K562 (cell line): ENCODE data around the gene PSG1. TPM values are rescaled to one million over a fixed set of nuclear protein-coding genes. Genes with fewer than 3 reads are reported as not detected.
A peak's percentile ranks its signal among the peaks of the same experiment; 100 is the strongest.

Source experiments
- ATAC-seq: fragments of 200-7000 bp; cut with Tn5 transposase; 3 replicates; pipeline ENCODE4 v1.9.1; 2020; ENCODE audit warnings: moderate library complexity
- BruUV-seq: library from RNA; stranded (reverse); fragments of 400-500 nt; replicated peaks from 2 replicates; lab custom pipeline; 2021; lab: Mats Ljungman, UMichigan
- CTCF ChIA-PET: fragments of 300-600 bp; formaldehyde crosslinking; extraction: SDS; loops from one replicate; lab custom pipeline; 2021; ENCODE audit warnings: low intra/inter-chr PET ratio; lab: Yijun Ruan, JAX
- POLR2A ChIA-PET: fragments of 300-600, 350-650 bp; sonication (Branson Sonifier 250); formaldehyde crosslinking; extraction: SDS; loops from one replicate; lab custom pipeline; 2021; ENCODE audit warnings: antibody characterized with exemption, inconsistent platforms; lab: Yijun Ruan, JAX
- DNase-seq, 4 experiments: peaks; one replicate each; pipeline versions ENCODE4 v3.0.0 to v3.0.0-alpha.2; 2011 to 2018; ENCODE audit warnings: low spot score in 3 of 4, mixed read lengths in 3 of 4; ENCODE audit errors: extremely low read depth in 1 of 4
- FAIRE-seq: peaks from 2 replicates; lab custom pipeline; 2011; peaks lifted over from hg19 to GRCh38; lab: Jason Lieb, UNC
- H2AFZ ChIP-seq: 2 replicates; pipeline ENCODE4 v1.6.0; 2011; ENCODE audit warnings: low read depth, low read length, control low read depth, inconsistent platforms
- H3K27ac ChIP-seq: fragments of 200-600 bp; 3 replicates; pipeline ENCODE4 v1.8.0; 2011; ENCODE audit warnings: low read depth, mild to moderate bottlenecking, control low read depth, inconsistent platforms, low read length, moderate library complexity, mixed read lengths; ENCODE audit errors: extremely low read depth
- H3K27me3 ChIP-seq, 2 experiments: fragments of 300-600 bp in 1 of 2; 2 replicates in 1 of 2; 3 replicates in 1 of 2; pipeline versions ENCODE4 v1.6.0 to v1.8.0; 2011; ENCODE audit warnings: inconsistent platforms in 2 of 2, low read length in 2 of 2, mild to moderate bottlenecking in 1 of 2, mixed read lengths in 1 of 2, moderate library complexity in 1 of 2; ENCODE audit not compliant: control insufficient read depth in 2 of 2, insufficient read depth in 2 of 2
- H3K36me3 ChIP-seq: fragments of 300-600 bp; 3 replicates; pipeline ENCODE4 v1.8.0; 2011; ENCODE audit warnings: mild to moderate bottlenecking, low read length, inconsistent platforms; ENCODE audit not compliant: control insufficient read depth, insufficient read depth
- H3K4me1 ChIP-seq, 2 experiments: fragments of 200-600 bp in 1 of 2; replicated peaks in 1 of 2; 2 replicates in 1 of 2; 3 replicates in 1 of 2; pipeline versions ENCODE4 v1.5.1 to v1.8.0; 2011; ENCODE audit warnings: inconsistent platforms in 2 of 2, low read length in 2 of 2, mild to moderate bottlenecking in 1 of 2, mixed read lengths in 1 of 2, moderate library complexity in 1 of 2; ENCODE audit not compliant: control insufficient read depth in 2 of 2, insufficient read depth in 2 of 2
- H3K4me2 ChIP-seq: 2 replicates; pipeline ENCODE4 v1.6.1; 2011; ENCODE audit warnings: low read length, control low read depth, inconsistent platforms, mixed read lengths; ENCODE audit not compliant: insufficient read depth
- H3K4me3 ChIP-seq: fragments of 200-600 bp; sonication (generic), shearing (Covaris generic); 2 replicates; pipeline ENCODE4 v1.5.1; 2016; ENCODE audit warnings: control low read depth, inconsistent platforms
- H3K79me2 ChIP-seq: fragments of 200-600 bp; 3 replicates; pipeline ENCODE4 v1.8.0; 2011; ENCODE audit warnings: low read length, inconsistent platforms; ENCODE audit not compliant: control insufficient read depth, insufficient read depth
- H3K9ac ChIP-seq, 2 experiments: 2 replicates each; pipeline versions ENCODE4 v1.6.0 to v1.6.1; 2011; ENCODE audit warnings: low read depth in 2 of 2, low read length in 2 of 2, control low read depth in 1 of 2, inconsistent platforms in 1 of 2, mild to moderate bottlenecking in 1 of 2, mixed read lengths in 1 of 2; ENCODE audit not compliant: insufficient read depth in 1 of 2
- H3K9me1 ChIP-seq: one replicate; pipeline ENCODE4 v1.6.0; 2011; ENCODE audit warnings: inconsistent platforms, mild to moderate bottlenecking, low read length, moderate library complexity; ENCODE audit not compliant: control insufficient read depth, insufficient read depth
- H3K9me3 ChIP-seq: replicated peaks from 2 replicates; pipeline ENCODE4 v1.5.1; 2011; ENCODE audit warnings: low read depth, low read length, inconsistent platforms; ENCODE audit not compliant: control insufficient read depth, insufficient read depth
- H4K20me1 ChIP-seq: replicated peaks from 2 replicates; pipeline ENCODE4 v1.6.1; 2011; ENCODE audit warnings: low read length, inconsistent platforms, mixed read lengths; ENCODE audit not compliant: control insufficient read depth, insufficient read depth
- CTCF ChIP-seq, 3 experiments: IDR thresholded peaks in 2 of 3; conservative IDR thresholded peaks in 1 of 3; 2 replicates each; pipeline ENCODE4 v1.5.1; 2011 to 2012; ENCODE audit warnings: low read length in 3 of 3, mild to moderate bottlenecking in 3 of 3, control low read depth in 2 of 3, improper control_type of control experiment in 1 of 3, inconsistent platforms in 1 of 3, low read depth in 1 of 3, mixed read lengths in 1 of 3, moderate library complexity in 1 of 3; ENCODE audit not compliant: insufficient read depth in 2 of 3
- ESRRB ChIP-seq: fragments of 250-450 bp; sonication (Bioruptor Pico); IDR thresholded peaks from 2 replicates; pipeline ENCODE4 v1.5.0; 2020; ENCODE audit warnings: mild to moderate bottlenecking, moderate library complexity, borderline replicate concordance
- GTF2E2 ChIP-seq: fragments of 200-800 bp; sonication (Bioruptor generic); IDR thresholded peaks from 2 replicates; pipeline ENCODE4 v1.6.1; 2016; ENCODE audit warnings: missing genetic modification characterization, missing compliant biosample characterization
- SRSF9 ChIP-seq: fragments of 200-400 bp; formaldehyde crosslinking; IDR thresholded peaks from 2 replicates; pipeline ENCODE4 v1.6.1; 2017; ENCODE audit warnings: low read depth, low read length, borderline replicate concordance
- WGBS: fragments of 100-300 bp; shearing (Covaris generic); methylation state at CpG from one replicate; pipeline ENCODE4 v1.1.6; 2016; ENCODE audit warnings: low coverage, mixed read lengths; ENCODE audit not compliant: insufficient coverage; ENCODE audit errors: missing lambda C conversion rate; 5-methylcytosine and 5-hydroxymethylcytosine counted together
- in situ Hi-C: fragments of 300-500 bp; cut with MboI; formaldehyde crosslinking; loops from 4 replicates; pipeline ENCODE4 v1.15.0; 2018; ENCODE audit warnings: inconsistent platforms, mixed read lengths
- intact Hi-C: fragments of 100-400 bp; cut with micrococcal nuclease; formaldehyde crosslinking; loops from 2 replicates; pipeline ENCODE4 v1.14.2; 2022
- polyA plus RNA-seq, 8 experiments: library from polyadenylated mRNA; depleted of rRNA in 4 of 8; stranded (reverse) in 5 of 8; unstranded in 3 of 8; fragments of >200 nt; fragmentation: Nextera tagmentation in 2 of 8; fragmentation: Illumina TruSeq in 1 of 8; extraction: Ambion mirVana in 2 of 8; extraction: Trizol in 1 of 8; gene quantifications; 2 replicates each; pipeline versions ENCODE4 v1.2.1 to v1.2.3, GENCODE V29; 2011 to 2014; ENCODE audit warnings: inconsistent platforms in 1 of 8, missing spikeins in 1 of 8
- total RNA-seq, 7 experiments: library from RNA; depleted of rRNA in 6 of 7; stranded (reverse); fragments of >200 nt in 6 of 7; fragmentation: Illumina TruSeq in 2 of 7; extraction: Trizol in 2 of 7; gene quantifications; 2 replicates each; pipeline versions ENCODE4 v1.2.1 to v1.2.3, GENCODE V29; 2011 to 2021; ENCODE audit warnings: low replicate concordance in 1 of 7

PSG1 gene
- total and polyA plus RNA-seq, 9 of the 15 experiments (the other 6 are each of a cell fraction or from before 2014, with no cell fraction given), result not detected

DNA sequence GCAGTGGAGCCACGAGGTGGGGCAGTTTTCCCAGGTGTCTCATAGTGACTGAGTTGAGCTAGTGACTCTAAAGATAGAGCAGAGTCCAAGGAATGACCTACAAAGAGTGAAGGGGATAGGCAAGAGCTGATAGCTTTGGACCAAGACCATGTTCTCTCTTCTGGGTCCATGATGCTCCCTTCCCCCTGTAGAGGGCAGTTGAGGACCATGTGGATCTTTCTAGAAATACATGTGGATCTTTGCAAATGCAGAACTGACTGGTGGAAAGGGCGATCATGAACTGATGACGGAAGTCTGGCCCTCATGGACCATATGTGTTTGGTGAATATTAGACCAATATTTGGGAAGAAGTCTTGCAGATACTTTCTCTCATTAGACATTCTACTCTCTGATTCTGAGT is 6.9 kb downstream of the PSG1 start:
- no peaks in the 10 kb centered on the region for H3K79me2 ChIP-seq
- CTCF ChIA-PET, result no interaction called here
- intact Hi-C loops, result no loop called here
- no peaks in the 10 kb centered on the region for H3K9me3 ChIP-seq
- 0% methylated on average over 3 of the region's 3 CpGs for WGBS
- no peak overlapping the region for H2AFZ ChIP-seq
- H3K27me3 ChIP-seq, result no peaks in the 10 kb centered on the region; a peak in 1 of 5 replicates
- no peaks in the 10 kb centered on the region for H3K36me3 ChIP-seq
- in situ Hi-C loops, result no loop called here
- H3K4me2 ChIP-seq, result no peak overlapping the region
- POLR2A ChIA-PET, result no interaction called here
- H3K4me1 ChIP-seq, result no peaks in the 10 kb centered on the region
- H4K20me1 ChIP-seq, result no peaks in the 10 kb centered on the region
- no peak overlapping the region for H3K4me3 ChIP-seq
- DNase-seq (no peak), FAIRE-seq (no peak), ATAC-seq (no peak)
- H3K27ac ChIP-seq, result no peak overlapping the region
- no TSS peak for BruUV-seq
- H3K9me1 ChIP-seq, result no peaks in the 10 kb centered on the region
- TF ChIP-seq SRSF9 (no peak), ESRRB (CRISPR knock-in tag) (no peak), CTCF (IDR thresholded peaks at IDR 0.05 in 2 of 3, conservative IDR thresholded peaks at IDR 0.05 in 1 of 3; ENCODE audit: insufficient read depth in 2 of 3, low read depth in 1 of 3, low read length in 3 of 3) (peak in 1 of 3 experiments; percentile 15; a peak in 1 of 6 replicates), GTF2E2 (tag) (no peak)
- no peak overlapping the region for H3K9ac ChIP-seq
